Tibial nerve (tissue), 3 donors: Measurements from ENCODE around the gene RNF208.

Experiments
- POLR2A ChIP-seq, 2 donors: fragments of 450-650 bp; IDR thresholded peaks; one replicate each; pipeline ENCODE4 v1.6.1; 2017; ENCODE audit warnings: antibody characterized with exemption in 2 of 2, mild to moderate bottlenecking in 2 of 2, moderate library complexity in 2 of 2
- TF ChIP-seq, protein P1 (sequence below), 5 experiments: fragments of 200-600 bp in 3 of 5; fragments of 450-650 bp in 2 of 5; sonication (generic) in 3 of 5; IDR thresholded peaks; one replicate each; pipeline ENCODE4 v1.5.1; 2016 to 2019; ENCODE audit warnings: antibody characterized with exemption in 5 of 5, mild to moderate bottlenecking in 3 of 5, moderate library complexity in 2 of 5

DNA sequence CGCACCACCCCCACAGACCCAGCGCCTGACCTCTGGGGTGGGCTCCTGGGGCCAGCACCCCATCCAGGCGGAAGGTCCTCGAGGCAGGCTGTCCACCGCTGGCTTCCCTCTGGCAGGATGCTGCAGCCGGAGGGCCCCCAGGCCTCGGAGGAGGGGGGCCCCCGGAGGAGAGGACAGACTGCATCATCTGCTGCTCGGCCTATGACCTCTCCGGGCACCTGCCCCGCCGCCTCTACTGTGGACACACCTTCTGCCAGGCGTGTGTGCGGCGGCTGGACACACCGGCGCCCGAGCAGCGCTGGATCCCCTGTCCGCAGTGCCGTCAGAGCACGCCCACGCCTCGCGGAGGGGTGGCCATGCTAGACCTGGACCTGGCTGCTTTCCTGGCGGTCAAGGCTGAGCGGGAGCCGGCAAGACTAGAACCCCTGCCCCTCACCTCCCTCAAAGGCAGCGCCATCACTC lies 6.5 kb upstream of the RNF208 start:
- TF ChIP-seq, protein P1, sequence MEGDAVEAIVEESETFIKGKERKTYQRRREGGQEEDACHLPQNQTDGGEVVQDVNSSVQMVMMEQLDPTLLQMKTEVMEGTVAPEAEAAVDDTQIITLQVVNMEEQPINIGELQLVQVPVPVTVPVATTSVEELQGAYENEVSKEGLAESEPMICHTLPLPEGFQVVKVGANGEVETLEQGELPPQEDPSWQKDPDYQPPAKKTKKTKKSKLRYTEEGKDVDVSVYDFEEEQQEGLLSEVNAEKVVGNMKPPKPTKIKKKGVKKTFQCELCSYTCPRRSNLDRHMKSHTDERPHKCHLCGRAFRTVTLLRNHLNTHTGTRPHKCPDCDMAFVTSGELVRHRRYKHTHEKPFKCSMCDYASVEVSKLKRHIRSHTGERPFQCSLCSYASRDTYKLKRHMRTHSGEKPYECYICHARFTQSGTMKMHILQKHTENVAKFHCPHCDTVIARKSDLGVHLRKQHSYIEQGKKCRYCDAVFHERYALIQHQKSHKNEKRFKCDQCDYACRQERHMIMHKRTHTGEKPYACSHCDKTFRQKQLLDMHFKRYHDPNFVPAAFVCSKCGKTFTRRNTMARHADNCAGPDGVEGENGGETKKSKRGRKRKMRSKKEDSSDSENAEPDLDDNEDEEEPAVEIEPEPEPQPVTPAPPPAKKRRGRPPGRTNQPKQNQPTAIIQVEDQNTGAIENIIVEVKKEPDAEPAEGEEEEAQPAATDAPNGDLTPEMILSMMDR (IDR thresholded peaks at IDR 0.05) = no peak
- no peak for TF ChIP-seq POLR2A (IDR thresholded peaks at IDR 0.05)
